Esophagus squamous epithelium (tissue), 5 donors: Measurements from ENCODE around the gene ARRB1. TPM values are rescaled to one million over a fixed set of nuclear protein-coding genes. Genes with fewer than 3 reads are reported as not detected.

Experiments
- DNase-seq: peaks from one replicate; lab custom pipeline; 2025; lab: John Stamatoyannopoulos, UW
- H3K27ac ChIP-seq, 4 donors: fragments of 200-600 bp; sonication (generic); one replicate each; pipeline ENCODE4 v1.5.1; 2016 to 2019; ENCODE audit warnings: mild to moderate bottlenecking in 1 of 4
- H3K27me3 ChIP-seq, 4 donors: fragments of 200-600 bp; sonication (generic); 1 replicate in 3 of 4; 2 replicates in 1 of 4; pipeline versions ENCODE4 v1.5.1 to v1.6.0; 2017 to 2021; ENCODE audit warnings: antibody characterized with exemption in 1 of 4
- H3K36me3 ChIP-seq, 3 donors: fragments of 200-600 bp; sonication (generic); one replicate each; pipeline ENCODE4 v1.5.1; 2016 to 2019
- H3K4me1 ChIP-seq, 3 donors: fragments of 200-600 bp; sonication (generic); one replicate each; pipeline ENCODE4 v1.5.1; 2017 to 2019
- H3K4me3 ChIP-seq, 4 donors: fragments of 200-600 bp; sonication (generic); 1 replicate in 3 of 4; 2 replicates in 1 of 4; pipeline ENCODE4 v1.5.1; 2016 to 2019; ENCODE audit warnings: mild to moderate bottlenecking in 2 of 4, moderate library complexity in 1 of 4
- H3K9me3 ChIP-seq, 3 donors: fragments of 200-600 bp; sonication (generic); one replicate each; pipeline ENCODE4 v1.5.1; 2016 to 2019
- POLR2A ChIP-seq, 4 donors: fragments of 450-650 bp; IDR thresholded peaks; one replicate each; pipeline ENCODE4 v1.6.1; 2017; ENCODE audit warnings: antibody characterized with exemption in 4 of 4, mild to moderate bottlenecking in 4 of 4, moderate library complexity in 3 of 4
- WGBS, 2 donors: methylation state at CpG; one replicate each; pipeline ENCODE4 v1.1.5; 2018; 5-methylcytosine and 5-hydroxymethylcytosine counted together
- intact Hi-C: fragments of 100-400 bp; cut with DNase I; formaldehyde crosslinking; loops from one replicate; pipeline ENCODE4 v1.15.0; 2022
- total RNA-seq, 4 donors: library from RNA; depleted of rRNA; stranded (reverse); fragments of >200 nt; gene quantifications; one replicate each; pipeline ENCODE4 v1.1.0, GENCODE V29; 2016
- TF ChIP-seq, protein P1 (sequence below), 6 experiments: fragments of 450-650 bp in 4 of 6; fragments of 200-600 bp in 2 of 6; sonication (generic) in 2 of 6; IDR thresholded peaks; one replicate each; pipeline ENCODE4 v1.5.1; 2016 to 2019; ENCODE audit warnings: antibody characterized with exemption in 6 of 6, mild to moderate bottlenecking in 4 of 6, moderate library complexity in 4 of 6
- donor health status: DM: yes; HTN: yes; CAD: no.

ARRB1 gene
- total RNA-seq, 4 donors from 2014 or later = 9.6 to 24.8 (median 17.8) TPM

DNA sequence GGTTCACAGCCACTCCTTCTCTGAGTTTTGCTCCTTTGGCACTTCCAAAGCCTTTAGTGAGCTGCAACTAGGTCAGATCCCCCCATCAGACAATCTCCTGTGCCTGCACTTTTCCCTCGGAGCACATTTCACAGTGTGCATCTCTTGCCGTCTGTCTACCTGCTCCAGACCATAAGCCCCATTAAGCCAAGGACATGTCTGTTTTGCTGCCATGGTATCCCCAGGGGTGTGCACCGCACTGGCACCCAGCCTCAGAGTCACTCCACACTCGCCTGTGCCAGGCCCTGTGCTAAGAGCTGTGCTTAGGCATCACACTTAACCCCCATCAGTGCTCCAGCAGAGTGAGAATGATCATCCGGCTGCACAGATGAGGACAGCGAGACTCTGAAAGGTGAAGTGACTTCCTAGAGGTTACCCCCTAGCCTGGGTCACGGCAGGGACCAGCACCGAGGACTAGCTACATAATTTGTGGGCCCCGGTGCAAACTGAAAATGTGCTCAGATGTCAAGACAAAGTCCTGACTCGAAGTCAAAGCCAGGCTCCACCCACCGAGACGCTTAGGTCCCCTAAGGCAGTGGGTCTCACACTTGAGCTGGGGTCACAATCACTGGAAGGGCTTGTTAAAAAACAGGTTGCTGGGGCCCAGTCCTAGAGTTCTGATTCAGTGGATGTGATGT lies 33.9 kb downstream of the ARRB1 start:
- Histone ChIP-seq H3K4me3 (no peak overlapping the region), H3K36me3 (no peaks in the 10 kb centered on the region), H3K9me3 (no peaks in the 10 kb centered on the region), H3K4me1 (peaks cover 22 to 75% (median 35%) of the 10 kb centered on the region in 3 donors), H3K27me3 (no peaks in the 10 kb centered on the region), H3K27ac (peak overlapping the region in 2 of 4 donors; percentile 36 to 55)
- TF ChIP-seq, protein P1, sequence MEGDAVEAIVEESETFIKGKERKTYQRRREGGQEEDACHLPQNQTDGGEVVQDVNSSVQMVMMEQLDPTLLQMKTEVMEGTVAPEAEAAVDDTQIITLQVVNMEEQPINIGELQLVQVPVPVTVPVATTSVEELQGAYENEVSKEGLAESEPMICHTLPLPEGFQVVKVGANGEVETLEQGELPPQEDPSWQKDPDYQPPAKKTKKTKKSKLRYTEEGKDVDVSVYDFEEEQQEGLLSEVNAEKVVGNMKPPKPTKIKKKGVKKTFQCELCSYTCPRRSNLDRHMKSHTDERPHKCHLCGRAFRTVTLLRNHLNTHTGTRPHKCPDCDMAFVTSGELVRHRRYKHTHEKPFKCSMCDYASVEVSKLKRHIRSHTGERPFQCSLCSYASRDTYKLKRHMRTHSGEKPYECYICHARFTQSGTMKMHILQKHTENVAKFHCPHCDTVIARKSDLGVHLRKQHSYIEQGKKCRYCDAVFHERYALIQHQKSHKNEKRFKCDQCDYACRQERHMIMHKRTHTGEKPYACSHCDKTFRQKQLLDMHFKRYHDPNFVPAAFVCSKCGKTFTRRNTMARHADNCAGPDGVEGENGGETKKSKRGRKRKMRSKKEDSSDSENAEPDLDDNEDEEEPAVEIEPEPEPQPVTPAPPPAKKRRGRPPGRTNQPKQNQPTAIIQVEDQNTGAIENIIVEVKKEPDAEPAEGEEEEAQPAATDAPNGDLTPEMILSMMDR (IDR thresholded peaks at IDR 0.05) = no peak
- TF ChIP-seq POLR2A (IDR thresholded peaks at IDR 0.05) = no peak
- 52 to 65% methylated on average over 6 to 8 of the region's 12 CpGs for WGBS, 2 donors
- intact Hi-C loops = no loop called here
- DNase-seq = no peak

- Histone ChIP-seq H3K27ac (peak overlapping the region in 1 of 4 donors; percentile 57), H3K27me3 (peaks cover 0 to 6% (median 0%) of the 10 kb centered on the region in 4 donors), H3K4me3 (no peak overlapping the region), H3K4me1 (peaks cover 28 to 87% (median 46%) of the 10 kb centered on the region in 3 donors), H3K9me3 (no peaks in the 10 kb centered on the region), H3K36me3 (no peaks in the 10 kb centered on the region)
- DNase-seq = no peak
- intact Hi-C loops = no loop called here
- no peak for TF ChIP-seq POLR2A (IDR thresholded peaks at IDR 0.05)
- TF ChIP-seq, protein P1 (IDR thresholded peaks at IDR 0.05) = no peak
- WGBS, 2 donors = 71 to 76% methylated on average over 2 to 6 of the region's 6 CpGs
These were observed 36.0 kb downstream of the ARRB1 start for GRCh38 chr11:75315439-75315805.

- H3K4me3 ChIP-seq = no peak overlapping the region
- H3K36me3 ChIP-seq = no peaks in the 10 kb centered on the region
- H3K27ac ChIP-seq = peak overlapping the region in 3 of 4 donors; percentile 57 to 88 (median 81)
- no peak for DNase-seq
- 82 to 86% methylated on average over 6 to 9 of the region's 16 CpGs for WGBS, 2 donors
- H3K4me1 ChIP-seq = peaks cover 23 to 87% (median 41%) of the 10 kb centered on the region in 3 donors
- H3K27me3 ChIP-seq = peaks cover 0 to 6% (median 0%) of the 10 kb centered on the region in 4 donors
- intact Hi-C loops = no loop called here
- H3K9me3 ChIP-seq = no peaks in the 10 kb centered on the region
- TF ChIP-seq, protein P1 (IDR thresholded peaks at IDR 0.05) = no peak
- TF ChIP-seq POLR2A (IDR thresholded peaks at IDR 0.05) = no peak
These were observed 36.6 kb downstream of the ARRB1 start for GRCh38 chr11:75314771-75315438.

DNA sequence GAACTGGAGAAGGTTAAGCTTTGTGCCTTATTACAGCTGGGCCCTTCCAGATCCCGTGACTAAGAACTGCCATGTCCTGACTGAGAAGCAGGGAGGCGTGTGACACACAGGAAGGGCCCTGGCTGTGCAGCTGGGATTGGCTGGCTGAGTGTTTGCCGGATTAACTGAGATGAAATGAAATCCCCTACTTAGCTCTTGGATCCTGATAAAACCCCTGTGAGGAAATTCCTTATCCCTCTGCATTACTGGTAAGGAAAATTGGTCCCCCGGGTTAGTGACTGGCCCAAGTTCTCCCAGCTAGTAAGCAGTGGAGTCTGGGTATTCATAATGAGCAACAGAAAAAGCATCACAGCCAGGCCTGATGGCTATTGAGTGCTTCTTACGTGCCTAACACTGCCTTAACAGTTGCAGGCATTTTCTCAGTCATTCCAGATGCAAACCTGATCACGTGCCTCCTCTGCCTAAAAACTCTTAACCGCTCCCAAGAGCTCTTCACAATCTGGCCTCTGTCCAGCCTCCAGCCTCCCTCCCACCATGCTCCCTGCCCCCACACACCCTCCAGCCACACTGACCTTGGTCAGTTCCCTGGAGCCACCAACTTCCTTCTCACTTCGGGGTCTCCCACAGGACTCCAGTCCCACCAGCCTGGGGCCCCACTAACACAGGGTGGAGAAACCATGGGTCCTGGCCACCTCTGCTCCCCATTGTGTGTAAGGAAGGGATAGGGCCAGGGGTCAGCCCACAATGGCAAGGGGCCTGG lies 37.8 kb downstream of the ARRB1 start:
- H3K4me3 ChIP-seq = no peak overlapping the region
- H3K27me3 ChIP-seq = peaks cover 0 to 6% (median 0%) of the 10 kb centered on the region in 4 donors
- no peaks in the 10 kb centered on the region for H3K9me3 ChIP-seq
- H3K27ac ChIP-seq = peak overlapping the region; percentile 58 to 94 (median 84)
- H3K36me3 ChIP-seq = peaks cover 0 to 9% (median 0%) of the 10 kb centered on the region in 3 donors
- no peak for DNase-seq
- peaks cover 22 to 87% (median 34%) of the 10 kb centered on the region in 3 donors for H3K4me1 ChIP-seq
- TF ChIP-seq, protein P1 (IDR thresholded peaks at IDR 0.05) = peak in 1 of 6 experiments; percentile 11
- TF ChIP-seq POLR2A (IDR thresholded peaks at IDR 0.05) = no peak
- WGBS, 2 donors = 39 to 48% methylated on average over 7 of the region's 8 CpGs
- intact Hi-C loops = no loop called here
